Fibroblast of skin of right biceps (primary cell): ENCODE data around the gene TAS2R5.
"Not testable (repeated sequence)": the region's sequence is repeated elsewhere in the genome, so short reads cannot be mapped to it uniquely, and the experiment has no call there.

ENCODE experiments used
- DNase-seq: peaks from one replicate; pipeline ENCODE4 v3.0.0-alpha.2; 2013

The TAS2R5 gene

GRCh38 chr7:141789917-141790316 lies at the start of gene TAS2R5:
Gene TAS2R5 (plus strand): TSS chr7:141790217. CDS start chr7:141790362, 145 bp downstream.
- DNase-seq: no peak

GRCh38 chr7:141742229-141742628 lies 47.8 kb upstream of the TAS2R5 start:
- no peak for DNase-seq

- DNase-seq: no peak
Observed at GRCh38 chr7:141744131-141744530, 45.9 kb upstream of the TAS2R5 start.

- DNase-seq: no peak
Observed at GRCh38 chr7:141748396-141748795, 41.6 kb upstream of the TAS2R5 start.

DNA sequence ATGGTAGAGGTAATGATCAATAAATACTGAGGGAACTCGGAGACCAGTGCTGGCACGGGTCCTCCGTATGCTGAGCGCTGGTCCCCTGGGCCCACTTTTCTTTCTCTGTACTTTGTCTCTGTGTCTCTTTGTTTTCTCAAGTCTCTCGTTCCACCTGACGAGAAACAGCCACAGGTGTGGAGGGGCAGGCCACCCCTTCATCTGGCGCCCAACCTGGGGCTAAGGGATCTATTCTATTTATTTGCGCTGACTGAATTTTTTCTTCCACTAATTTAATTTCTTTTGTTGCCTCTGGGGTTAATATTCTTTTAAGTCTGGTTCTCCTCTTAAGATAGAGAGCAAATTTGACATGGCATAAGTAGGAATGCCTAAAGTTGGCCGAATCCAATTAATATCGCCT lies 38.1 kb upstream of the TAS2R5 start:
- peak; percentile 32 for DNase-seq

DNA sequence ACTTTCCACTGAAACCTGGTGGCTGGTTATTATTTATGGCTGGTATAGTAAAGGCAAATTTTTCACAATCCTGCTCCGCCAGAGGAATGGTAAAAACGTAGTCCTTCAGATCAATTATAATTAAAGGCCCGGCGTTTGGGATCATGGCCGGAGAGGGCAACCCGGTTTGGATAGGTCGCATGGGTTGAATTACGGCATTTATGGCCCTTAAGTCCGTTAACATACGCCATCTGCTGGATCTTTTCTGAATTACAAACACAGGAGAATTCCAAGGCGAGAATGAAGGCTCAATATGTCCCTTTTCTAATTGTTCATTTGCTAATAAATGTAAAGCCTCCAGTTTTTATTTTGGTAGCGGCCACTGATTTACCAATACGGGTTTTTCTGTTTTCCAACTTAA lies 37.4 kb upstream of the TAS2R5 start:
- DNase-seq: no peak

DNA sequence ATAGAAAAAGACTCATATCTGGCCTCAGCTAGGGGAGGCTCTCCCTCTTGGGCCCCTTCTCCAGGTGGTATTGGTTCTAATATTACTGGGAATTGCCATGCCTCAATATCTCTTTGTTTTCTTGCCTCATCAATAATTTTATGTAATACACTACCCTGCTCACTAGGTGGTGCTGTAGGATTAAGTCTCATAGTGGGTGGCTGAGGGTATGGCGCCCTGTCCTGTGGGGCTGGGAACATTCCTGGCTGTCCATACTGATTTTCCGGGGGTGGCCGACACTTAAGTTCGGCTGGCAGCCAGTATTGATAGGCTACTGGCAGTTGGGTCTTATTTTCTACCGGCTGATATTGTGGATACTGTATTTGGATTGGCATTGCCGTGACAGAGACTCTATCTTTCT lies 35.1 kb upstream of the TAS2R5 start:
- peak; percentile 5 for DNase-seq

- no peak for DNase-seq
Observed at GRCh38 chr7:141763797-141764196, 26.2 kb upstream of the TAS2R5 start, which contains the start of gene TAS2R3. Gene TAS2R3 (plus strand): TSS chr7:141764097. CDS start chr7:141764159, 62 bp downstream.

GRCh38 chr7:141770083-141770583 lies 19.9 kb upstream of the TAS2R5 start:
- DNase-seq: not testable (repeated sequence)

DNA sequence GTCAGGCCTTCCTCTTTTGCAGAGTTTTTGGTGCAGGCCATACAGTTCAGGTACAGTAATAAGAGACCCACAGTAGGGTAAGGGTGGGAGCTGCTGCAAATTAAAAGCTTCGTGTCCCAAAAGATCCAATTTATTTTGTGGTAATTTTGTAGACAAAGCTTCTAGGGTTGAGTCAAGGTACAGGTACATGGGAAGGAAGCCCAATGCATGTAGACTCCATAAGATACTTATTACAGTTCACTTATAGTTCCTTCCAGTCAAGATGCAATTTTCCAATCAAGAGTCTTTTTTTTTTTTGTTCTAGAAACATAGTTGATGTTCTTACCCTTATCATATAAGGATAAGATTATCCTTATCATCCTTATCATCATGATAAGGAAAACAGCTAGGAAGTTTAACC lies 13.6 kb upstream of the TAS2R5 start, which contains the start of gene TAS2R4:
TSS of gene TAS2R4 (plus strand) at position 301 of the 400 bp plus-strand sequence. CDS start 1,815 bp downstream, outside the sequence.
- DNase-seq: no peak

GRCh38 chr7:141785706-141786552 lies 4.1 kb upstream of the TAS2R5 start:
- DNase-seq: peak; percentile 39

GRCh38 chr7:141788296-141788695 lies 1.7 kb upstream of the TAS2R5 start:
- no peak for DNase-seq

DNA sequence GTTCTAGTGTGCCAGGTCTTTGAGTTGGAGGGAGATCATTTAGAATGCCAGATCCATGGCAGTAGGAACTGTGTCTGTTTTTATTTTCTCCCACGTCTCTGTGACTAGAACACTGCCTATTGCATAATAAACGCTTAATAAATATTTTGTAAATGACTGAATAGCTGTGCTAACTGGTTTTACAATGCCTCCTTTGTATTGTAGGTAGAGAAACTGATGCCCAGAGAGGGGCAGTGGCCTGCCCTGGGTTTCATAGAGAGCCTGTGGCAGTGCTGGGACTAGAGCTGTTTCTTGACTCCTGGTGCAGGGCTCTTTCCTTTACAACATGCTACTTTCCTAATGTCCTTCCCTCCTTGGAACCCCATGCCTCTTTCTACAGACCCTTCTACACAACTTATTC lies 2.5 kb downstream of the TAS2R5 start:
- no peak for DNase-seq

GRCh38 chr7:141820067-141820466 lies 30.1 kb downstream of the TAS2R5 start:
- DNase-seq: no peak

- not testable (repeated sequence) for DNase-seq
Observed at GRCh38 chr7:141822432-141822831, 32.4 kb downstream of the TAS2R5 start.

GRCh38 chr7:141837683-141838082 lies 47.7 kb downstream of the TAS2R5 start:
- DNase-seq: no peak

GRCh38 chr7:141838581-141838980 lies 48.6 kb downstream of the TAS2R5 start:
- DNase-seq: no peak

GRCh38 chr7:141839256-141839655 lies 49.2 kb downstream of the TAS2R5 start:
- no peak for DNase-seq

DNA sequence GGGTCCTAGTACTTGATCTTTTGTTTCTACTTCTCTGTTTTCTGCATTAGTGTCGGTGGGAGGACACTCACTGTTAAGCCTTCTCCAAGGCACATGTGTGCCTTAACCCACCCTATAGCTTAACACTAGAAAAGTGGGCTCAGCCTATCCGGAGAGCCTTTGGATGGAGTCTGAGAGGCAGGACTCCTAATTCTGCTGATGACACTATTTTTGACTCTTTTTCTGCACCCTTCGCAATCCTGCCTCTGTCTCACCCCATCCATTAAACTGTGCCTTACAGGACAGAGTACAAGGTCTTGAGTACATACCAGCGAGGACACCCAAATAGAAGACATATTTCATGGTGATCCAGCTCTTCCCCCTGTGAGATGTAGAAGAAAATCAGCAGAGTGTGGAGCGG lies 50.7 kb downstream of the TAS2R5 start:
- no peak for DNase-seq
